SK-N-SH (cell line): Measurements from ENCODE around the gene UNC5CL. TPM values are rescaled to one million over a fixed set of nuclear protein-coding genes. Genes with fewer than 3 reads are reported as not detected.

ENCODE experiments used
- CTCF ChIA-PET: fragments of 300-600, 350-600 bp; formaldehyde crosslinking; extraction: SDS; loops from one replicate; lab custom pipeline; 2021; lab: Yijun Ruan, JAX
- POLR2A ChIA-PET: fragments of 350-600 bp; sonication (Branson Sonifier 250); formaldehyde crosslinking; extraction: SDS; loops from one replicate; lab custom pipeline; 2020; ENCODE audit warnings: antibody characterized with exemption, inconsistent platforms; lab: Yijun Ruan, JAX
- DNase-seq: peaks from one replicate; pipeline ENCODE4 v3.0.0; 2012
- H2AFZ ChIP-seq: fragments of 200-600 bp; sonication (generic); 2 replicates; pipeline ENCODE4 v1.8.1; 2016; ENCODE audit warnings: antibody characterized with exemption, mild to moderate bottlenecking, low read depth
- H3F3A ChIP-seq: fragments of 200-600 bp; sonication (generic); replicated peaks from 2 replicates; pipeline ENCODE3; 2016; ENCODE audit warnings: antibody characterized with exemption, mild to moderate bottlenecking; ENCODE audit not compliant: insufficient read depth
- H3K27ac ChIP-seq, 2 experiments: fragments of 200-500 bp in 1 of 2; fragments of 200-600 bp in 1 of 2; sonication (Bioruptor generic) in 1 of 2; sonication (generic), shearing (Covaris generic) in 1 of 2; 2 replicates each; pipeline versions ENCODE4 v1.5.1 to v1.6.1; 2014 to 2016; ENCODE audit warnings: low read depth in 2 of 2, inconsistent platforms in 1 of 2, low read length in 1 of 2, mild to moderate bottlenecking in 1 of 2, mixed read lengths in 1 of 2
- H3K27me3 ChIP-seq: fragments of 200-600 bp; sonication (generic), shearing (Covaris generic); 2 replicates; pipeline ENCODE4 v1.6.1; 2016; ENCODE audit warnings: mixed run types; ENCODE audit not compliant: insufficient read depth
- H3K36me3 ChIP-seq, 2 experiments: fragments of 200-500 bp in 1 of 2; fragments of 200-600 bp in 1 of 2; sonication (Bioruptor generic) in 1 of 2; sonication (generic) in 1 of 2; replicated peaks in 1 of 2; 2 replicates each; pipeline versions ENCODE3 to v1.5.1; 2014 to 2016; ENCODE audit warnings: low read length in 1 of 2, mild to moderate bottlenecking in 1 of 2; ENCODE audit not compliant: insufficient read depth in 2 of 2, control insufficient read depth in 1 of 2
- H3K4me1 ChIP-seq, 2 experiments: fragments of 200-500 bp in 1 of 2; fragments of 200-600 bp in 1 of 2; sonication (Bioruptor generic) in 1 of 2; sonication (generic), shearing (Covaris generic) in 1 of 2; 2 replicates each; pipeline versions ENCODE4 v1.5.1 to v1.6.1; 2014 to 2016; ENCODE audit warnings: low read depth in 1 of 2, low read length in 1 of 2, mixed run types in 1 of 2; ENCODE audit not compliant: insufficient read depth in 2 of 2, control insufficient read depth in 1 of 2
- H3K4me2 ChIP-seq: fragments of 200-600 bp; sonication (generic), shearing (Covaris generic); 2 replicates; pipeline ENCODE4 v1.6.1; 2017; ENCODE audit warnings: mixed run types
- H3K4me3 ChIP-seq, 2 experiments: fragments of 200-500 bp in 1 of 2; fragments of 200-600 bp in 1 of 2; sonication (Bioruptor generic) in 1 of 2; sonication (generic), shearing (Covaris generic) in 1 of 2; 2 replicates each; pipeline versions ENCODE4 v1.5.1 to v1.8.1; 2014 to 2016; ENCODE audit warnings: low read depth in 2 of 2, inconsistent platforms in 1 of 2, low read length in 1 of 2, mild to moderate bottlenecking in 1 of 2, mixed read lengths in 1 of 2, moderate library complexity in 1 of 2
- H3K79me2 ChIP-seq: fragments of 200-600 bp; sonication (generic); 2 replicates; pipeline ENCODE4 v1.8.1; 2017; ENCODE audit warnings: mild to moderate bottlenecking; ENCODE audit not compliant: insufficient read depth
- H3K9ac ChIP-seq: fragments of 200-600 bp; sonication (generic); 2 replicates; pipeline ENCODE4 v1.6.1; 2017; ENCODE audit warnings: mixed run types
- H3K9me2 ChIP-seq: fragments of 200-600 bp; sonication (generic); 2 replicates; pipeline ENCODE4 v1.6.1; 2017; ENCODE audit warnings: mixed run types
- H3K9me3 ChIP-seq: fragments of 200-600 bp; sonication (generic); 2 replicates; pipeline ENCODE4 v1.6.1; 2017; ENCODE audit warnings: mixed run types, mild to moderate bottlenecking, moderate library complexity
- H4K20me1 ChIP-seq: fragments of 200-600 bp; sonication (generic); 2 replicates; pipeline ENCODE4 v1.6.1; 2017; ENCODE audit warnings: mild to moderate bottlenecking, mixed run types; ENCODE audit not compliant: insufficient read depth
- CHD2 ChIP-seq: fragments of 150-350 bp; IDR thresholded peaks from 2 replicates; pipeline ENCODE4 v1.6.1; 2018; ENCODE audit warnings: low read length; ENCODE audit not compliant: partially characterized antibody
- ELF1 ChIP-seq: IDR thresholded peaks from 2 replicates; pipeline ENCODE4 v1.4.0; 2012
- EZH2phosphoT487 ChIP-seq: fragments of 200-600 bp; sonication (generic); IDR thresholded peaks from 2 replicates; pipeline ENCODE4 v1.6.1; 2017; ENCODE audit warnings: low read depth, mixed run types, mild to moderate bottlenecking, antibody characterized with exemption, moderate library complexity, borderline replicate concordance
- FOXM1 ChIP-seq: IDR thresholded peaks from 2 replicates; pipeline ENCODE4 v1.4.0; 2012; ENCODE audit warnings: low read depth, mild to moderate bottlenecking
- GABPA ChIP-seq: IDR thresholded peaks from 2 replicates; pipeline ENCODE4 v1.4.0; 2012; ENCODE audit warnings: low read depth, mild to moderate bottlenecking
- MEF2A ChIP-seq: IDR thresholded peaks from 2 replicates; pipeline ENCODE4 v1.4.0; 2012; ENCODE audit warnings: low read depth, borderline replicate concordance
- MXI1 ChIP-seq: IDR thresholded peaks from 2 replicates; pipeline ENCODE4 v1.6.1; 2012; ENCODE audit warnings: mild to moderate bottlenecking, low read depth, low read length, improper control_type of control experiment
- RAD21 ChIP-seq: IDR thresholded peaks from 2 replicates; pipeline ENCODE4 v1.6.1; 2012; ENCODE audit warnings: mild to moderate bottlenecking, low read length
- RXRA ChIP-seq: IDR thresholded peaks from 2 replicates; pipeline ENCODE4 v1.4.0; 2012; ENCODE audit warnings: low read depth, mild to moderate bottlenecking, borderline replicate concordance
- SIN3A ChIP-seq: IDR thresholded peaks from 2 replicates; pipeline ENCODE4 v1.6.1; 2012; ENCODE audit warnings: low read depth, mild to moderate bottlenecking, low read length, moderate library complexity, borderline replicate concordance
- SMC3 ChIP-seq: IDR thresholded peaks from 2 replicates; pipeline ENCODE4 v1.6.1; 2012; ENCODE audit warnings: low read depth, low read length, improper control_type of control experiment
- YY1 ChIP-seq: IDR thresholded peaks from 2 replicates; pipeline ENCODE4 v1.4.0; 2012; ENCODE audit warnings: low read depth, mild to moderate bottlenecking
- WGBS: methylation state at CpG from one replicate; pipeline ENCODE4 v1.1.6; 2017; ENCODE audit warnings: low lambda C conversion rate; 5-methylcytosine and 5-hydroxymethylcytosine counted together
- polyA plus RNA-seq, 3 experiments: library from polyadenylated mRNA; depleted of rRNA; stranded (reverse); fragments of >200 nt; gene quantifications; 2 replicates each; pipeline ENCODE4 v1.2.3, GENCODE V29; 2012
- TF ChIP-seq, protein P1 (sequence below): IDR thresholded peaks from 2 replicates; pipeline ENCODE4 v1.4.0; 2012; ENCODE audit warnings: low read depth, borderline replicate concordance
- TF ChIP-seq, protein P2 (sequence below): fragments of 150-350 bp; IDR thresholded peaks from 2 replicates; pipeline ENCODE4 v1.6.1; 2017; ENCODE audit warnings: antibody characterized with exemption, low read length, low read depth, borderline replicate concordance
- TF ChIP-seq, protein P3 (sequence below): IDR thresholded peaks from 2 replicates; pipeline ENCODE4; 2012
- TF ChIP-seq, protein P4 (sequence below): fragments of 200-600 bp; sonication (generic); IDR thresholded peaks from 2 replicates; pipeline ENCODE4 v1.6.1; 2017; ENCODE audit warnings: antibody characterized with exemption, mild to moderate bottlenecking, moderate library complexity

Gene UNC5CL
- polyA plus RNA-seq, 1 of the 3 experiments (the other 2 are of a cell fraction), result 0.10 TPM

DNA sequence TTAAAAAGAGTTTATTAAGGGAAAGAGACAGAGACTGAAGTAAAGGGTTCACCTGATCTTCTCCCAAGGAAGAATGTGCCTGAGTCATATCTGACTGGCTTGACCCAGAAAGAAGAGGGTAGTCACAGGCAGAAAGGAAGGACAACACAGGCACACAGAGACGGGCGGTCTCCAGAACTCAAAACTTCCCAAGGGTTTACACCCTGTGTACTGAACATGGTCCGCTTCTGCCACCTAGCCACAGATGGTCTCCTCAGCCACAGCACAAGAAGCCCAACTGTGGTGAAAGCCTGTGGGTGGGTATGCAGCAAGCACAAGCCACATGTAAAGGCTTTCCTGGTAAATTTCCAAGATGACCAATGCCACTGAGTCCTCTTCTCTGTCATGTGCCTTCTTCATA, 17.2 kb downstream of the UNC5CL start:
- no peak overlapping the region; a peak in 1 of 4 replicates for H3K27ac ChIP-seq
- ChIA-PET POLR2A (no interaction called here), CTCF (interaction anchor here (0.9 to 1.7 kb wide), 7 partner anchors 11 to 846 kb away, joined by 3 to 4 read pairs (median 4); no protein-coding TSS in a partner anchor)
- no peaks in the 10 kb centered on the region for H3K27me3 ChIP-seq
- H4K20me1 ChIP-seq, result no peaks in the 10 kb centered on the region
- H3K36me3 ChIP-seq, result no peaks in the 10 kb centered on the region
- no peaks in the 10 kb centered on the region for H3K9me3 ChIP-seq
- H3K79me2 ChIP-seq, result no peaks in the 10 kb centered on the region
- no peak overlapping the region for H2AFZ ChIP-seq
- 83% methylated on average over 3 of the region's 3 CpGs for WGBS
- H3F3A ChIP-seq, result no peaks in the 10 kb centered on the region
- H3K9me2 ChIP-seq, result no peaks in the 10 kb centered on the region
- DNase-seq, result peak; percentile 39
- H3K4me1 ChIP-seq, result peaks cover 0 to 15% of the 10 kb centered on the region in 2 experiments; a peak in 2 of 4 replicates
- H3K4me3 ChIP-seq, result no peak overlapping the region
- no peak overlapping the region for H3K4me2 ChIP-seq
- TF ChIP-seq MEF2A, result no peak
- TF ChIP-seq SIN3A, result no peak
- no peak for TF ChIP-seq GABPA
- no peak for TF ChIP-seq EZH2phosphoT487
- TF ChIP-seq FOXM1, result no peak
- TF ChIP-seq ELF1, result no peak
- TF ChIP-seq YY1, result no peak
- 0 out of 2 replicates have a peak, but pooled peaks have one; percentile 11 for TF ChIP-seq SMC3
- TF ChIP-seq, protein P1, sequence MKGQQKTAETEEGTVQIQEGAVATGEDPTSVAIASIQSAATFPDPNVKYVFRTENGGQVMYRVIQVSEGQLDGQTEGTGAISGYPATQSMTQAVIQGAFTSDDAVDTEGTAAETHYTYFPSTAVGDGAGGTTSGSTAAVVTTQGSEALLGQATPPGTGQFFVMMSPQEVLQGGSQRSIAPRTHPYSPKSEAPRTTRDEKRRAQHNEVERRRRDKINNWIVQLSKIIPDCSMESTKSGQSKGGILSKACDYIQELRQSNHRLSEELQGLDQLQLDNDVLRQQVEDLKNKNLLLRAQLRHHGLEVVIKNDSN, result no peak
- peak; percentile 63 for TF ChIP-seq RAD21
- no peak for TF ChIP-seq CHD2
- no peak for TF ChIP-seq MXI1
- TF ChIP-seq, protein P2, sequence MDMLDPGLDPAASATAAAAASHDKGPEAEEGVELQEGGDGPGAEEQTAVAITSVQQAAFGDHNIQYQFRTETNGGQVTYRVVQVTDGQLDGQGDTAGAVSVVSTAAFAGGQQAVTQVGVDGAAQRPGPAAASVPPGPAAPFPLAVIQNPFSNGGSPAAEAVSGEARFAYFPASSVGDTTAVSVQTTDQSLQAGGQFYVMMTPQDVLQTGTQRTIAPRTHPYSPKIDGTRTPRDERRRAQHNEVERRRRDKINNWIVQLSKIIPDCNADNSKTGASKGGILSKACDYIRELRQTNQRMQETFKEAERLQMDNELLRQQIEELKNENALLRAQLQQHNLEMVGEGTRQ, result no peak
- TF ChIP-seq RXRA, result no peak
- TF ChIP-seq, protein P3, sequence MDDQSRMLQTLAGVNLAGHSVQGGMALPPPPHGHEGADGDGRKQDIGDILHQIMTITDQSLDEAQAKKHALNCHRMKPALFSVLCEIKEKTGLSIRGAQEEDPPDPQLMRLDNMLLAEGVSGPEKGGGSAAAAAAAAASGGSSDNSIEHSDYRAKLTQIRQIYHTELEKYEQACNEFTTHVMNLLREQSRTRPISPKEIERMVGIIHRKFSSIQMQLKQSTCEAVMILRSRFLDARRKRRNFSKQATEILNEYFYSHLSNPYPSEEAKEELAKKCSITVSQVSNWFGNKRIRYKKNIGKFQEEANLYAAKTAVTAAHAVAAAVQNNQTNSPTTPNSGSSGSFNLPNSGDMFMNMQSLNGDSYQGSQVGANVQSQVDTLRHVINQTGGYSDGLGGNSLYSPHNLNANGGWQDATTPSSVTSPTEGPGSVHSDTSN, result no peak
- TF ChIP-seq, protein P4, sequence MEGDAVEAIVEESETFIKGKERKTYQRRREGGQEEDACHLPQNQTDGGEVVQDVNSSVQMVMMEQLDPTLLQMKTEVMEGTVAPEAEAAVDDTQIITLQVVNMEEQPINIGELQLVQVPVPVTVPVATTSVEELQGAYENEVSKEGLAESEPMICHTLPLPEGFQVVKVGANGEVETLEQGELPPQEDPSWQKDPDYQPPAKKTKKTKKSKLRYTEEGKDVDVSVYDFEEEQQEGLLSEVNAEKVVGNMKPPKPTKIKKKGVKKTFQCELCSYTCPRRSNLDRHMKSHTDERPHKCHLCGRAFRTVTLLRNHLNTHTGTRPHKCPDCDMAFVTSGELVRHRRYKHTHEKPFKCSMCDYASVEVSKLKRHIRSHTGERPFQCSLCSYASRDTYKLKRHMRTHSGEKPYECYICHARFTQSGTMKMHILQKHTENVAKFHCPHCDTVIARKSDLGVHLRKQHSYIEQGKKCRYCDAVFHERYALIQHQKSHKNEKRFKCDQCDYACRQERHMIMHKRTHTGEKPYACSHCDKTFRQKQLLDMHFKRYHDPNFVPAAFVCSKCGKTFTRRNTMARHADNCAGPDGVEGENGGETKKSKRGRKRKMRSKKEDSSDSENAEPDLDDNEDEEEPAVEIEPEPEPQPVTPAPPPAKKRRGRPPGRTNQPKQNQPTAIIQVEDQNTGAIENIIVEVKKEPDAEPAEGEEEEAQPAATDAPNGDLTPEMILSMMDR, result peak; percentile 36; the same call in 1 of the 2 replicates
- no peak overlapping the region for H3K9ac ChIP-seq
